B cell (primary cell): ENCODE results near the gene AHNAK.

Experiments
- EZH2 ChIP-seq: IDR thresholded peaks from 2 replicates; pipeline ENCODE4 v1.6.1; 2012; ENCODE audit warnings: borderline replicate concordance, low read depth, mild to moderate bottlenecking, moderate library complexity, low read length; ENCODE audit not compliant: insufficient read depth, poor library complexity, severe bottlenecking
- TF ChIP-seq, protein P1 (sequence below): fragments of 200-600 bp; IDR thresholded peaks from one replicate; pipeline ENCODE4 v1.8.0; 2022; ENCODE audit warnings: antibody characterized with exemption, mild to moderate bottlenecking

DNA sequence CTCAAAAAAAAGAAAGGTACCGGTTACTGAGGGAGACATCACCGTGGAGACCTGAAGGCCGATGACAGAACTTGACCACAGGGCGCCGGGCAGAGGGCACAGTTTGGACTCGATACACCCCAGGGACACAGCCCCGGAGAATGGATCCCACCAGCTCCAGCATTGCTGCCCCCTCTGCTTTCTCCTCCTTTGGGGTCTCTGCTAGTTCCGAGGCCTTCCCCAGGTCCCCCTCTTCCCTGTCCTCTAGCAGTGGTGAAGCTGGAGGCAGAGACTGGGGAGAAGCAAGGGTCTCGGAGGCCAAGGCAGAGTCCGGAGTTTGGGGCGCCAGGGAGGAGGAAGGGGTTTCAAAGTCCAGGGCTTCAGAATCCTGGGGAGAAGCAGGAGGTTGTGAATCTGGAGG is 31.9 kb upstream of the AHNAK start:
- TF ChIP-seq, protein P1, sequence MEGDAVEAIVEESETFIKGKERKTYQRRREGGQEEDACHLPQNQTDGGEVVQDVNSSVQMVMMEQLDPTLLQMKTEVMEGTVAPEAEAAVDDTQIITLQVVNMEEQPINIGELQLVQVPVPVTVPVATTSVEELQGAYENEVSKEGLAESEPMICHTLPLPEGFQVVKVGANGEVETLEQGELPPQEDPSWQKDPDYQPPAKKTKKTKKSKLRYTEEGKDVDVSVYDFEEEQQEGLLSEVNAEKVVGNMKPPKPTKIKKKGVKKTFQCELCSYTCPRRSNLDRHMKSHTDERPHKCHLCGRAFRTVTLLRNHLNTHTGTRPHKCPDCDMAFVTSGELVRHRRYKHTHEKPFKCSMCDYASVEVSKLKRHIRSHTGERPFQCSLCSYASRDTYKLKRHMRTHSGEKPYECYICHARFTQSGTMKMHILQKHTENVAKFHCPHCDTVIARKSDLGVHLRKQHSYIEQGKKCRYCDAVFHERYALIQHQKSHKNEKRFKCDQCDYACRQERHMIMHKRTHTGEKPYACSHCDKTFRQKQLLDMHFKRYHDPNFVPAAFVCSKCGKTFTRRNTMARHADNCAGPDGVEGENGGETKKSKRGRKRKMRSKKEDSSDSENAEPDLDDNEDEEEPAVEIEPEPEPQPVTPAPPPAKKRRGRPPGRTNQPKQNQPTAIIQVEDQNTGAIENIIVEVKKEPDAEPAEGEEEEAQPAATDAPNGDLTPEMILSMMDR = no peak
- no peak for TF ChIP-seq EZH2
